CD1c-positive myeloid dendritic cell (primary cell): ENCODE results near the gene VTI1A.
A peak's percentile ranks its signal among the peaks of the same experiment; 100 is the strongest.

Source experiments
- DNase-seq: peaks from one replicate; pipeline ENCODE4 v3.0.0-alpha.2; 2016; ENCODE audit errors: extremely low spot score

Gene VTI1A

GRCh38 chr10:112834751-112835181 is 387.8 kb downstream of the VTI1A start:
- no peak for DNase-seq

DNA sequence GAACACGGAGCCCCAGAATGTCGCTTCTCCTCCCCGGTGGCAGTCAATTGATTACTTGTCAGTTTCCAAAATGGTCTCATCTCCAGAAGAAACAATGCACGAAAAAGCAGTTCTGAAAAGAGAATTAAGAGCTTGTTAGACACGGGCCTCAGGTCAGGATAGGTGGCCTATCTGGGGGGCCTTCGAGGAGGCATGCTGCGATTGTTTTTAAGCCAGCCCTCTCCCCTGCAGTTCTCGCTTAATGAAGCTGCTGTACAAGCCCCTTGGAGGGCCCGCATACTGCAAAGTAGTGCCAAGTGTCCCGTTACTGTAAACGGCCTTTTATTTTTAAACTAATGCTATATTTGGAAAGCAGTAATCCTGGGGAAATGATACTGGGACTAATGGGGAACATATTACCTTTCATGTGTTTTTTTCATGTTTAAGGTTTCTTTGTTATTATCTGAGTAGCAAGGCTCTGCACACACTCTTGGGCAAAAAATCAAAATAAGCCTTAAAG is 388.3 kb downstream of the VTI1A start:
- no peak for DNase-seq

GRCh38 chr10:112835944-112836451 is 389.0 kb downstream of the VTI1A start:
- DNase-seq, result peak; percentile 59

GRCh38 chr10:112838784-112839481 is 391.9 kb downstream of the VTI1A start:
- DNase-seq, result no peak

- DNase-seq, result no peak
Observed at GRCh38 chr10:112839928-112840654, 393.1 kb downstream of the VTI1A start.

- no peak for DNase-seq
Observed at GRCh38 chr10:112841549-112841948, 394.5 kb downstream of the VTI1A start.

DNA sequence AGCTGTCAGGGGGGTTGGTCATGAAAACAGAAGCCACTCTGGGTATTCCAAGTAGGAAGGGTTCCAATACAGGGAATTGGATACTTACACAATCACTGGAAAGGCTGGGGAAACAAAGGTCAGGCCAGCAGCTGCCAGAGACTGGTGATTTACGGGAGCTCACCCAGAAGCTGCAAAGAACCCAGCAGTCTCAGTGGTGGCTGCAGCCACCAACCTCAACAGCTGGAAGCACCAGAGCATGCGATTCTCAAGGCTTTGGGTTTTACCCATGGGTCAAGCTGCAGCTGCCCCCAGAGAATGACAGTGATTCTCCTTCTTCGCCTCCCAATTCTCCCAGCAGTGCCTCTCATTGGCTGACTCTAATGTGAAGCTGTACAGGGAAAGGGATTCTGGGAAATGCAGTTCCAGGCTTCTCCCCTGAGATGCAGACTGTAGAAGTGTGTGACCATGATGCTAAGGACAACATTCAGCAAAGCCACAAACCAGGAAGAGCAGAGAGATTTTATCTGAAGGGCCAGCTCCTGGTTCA is 395.9 kb downstream of the VTI1A start:
- no peak for DNase-seq

DNA sequence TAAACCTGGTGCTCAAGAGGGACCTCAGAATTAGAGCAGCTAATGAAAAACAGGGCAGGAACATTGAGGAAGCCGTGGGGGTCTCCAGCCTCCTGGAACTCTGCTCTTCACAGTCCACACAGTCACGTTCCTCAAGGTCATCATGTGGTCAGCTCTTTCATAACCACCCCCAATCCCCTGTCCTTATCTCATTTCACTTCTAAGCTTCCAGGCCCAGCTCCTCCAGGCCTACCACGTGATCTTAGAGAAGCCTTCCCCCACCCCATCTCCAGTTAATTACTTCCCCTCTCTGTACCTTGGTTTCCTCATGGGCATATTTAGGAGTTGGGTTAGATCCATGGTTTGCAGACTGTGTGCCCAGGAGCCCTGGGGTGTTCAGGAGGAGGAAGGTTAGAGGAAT is 396.6 kb downstream of the VTI1A start:
- DNase-seq, result peak; percentile 29

GRCh38 chr10:112844681-112845544 is 397.9 kb downstream of the VTI1A start:
- DNase-seq, result peak; percentile 17

GRCh38 chr10:112847778-112848177 is 400.8 kb downstream of the VTI1A start:
- no peak for DNase-seq

DNA sequence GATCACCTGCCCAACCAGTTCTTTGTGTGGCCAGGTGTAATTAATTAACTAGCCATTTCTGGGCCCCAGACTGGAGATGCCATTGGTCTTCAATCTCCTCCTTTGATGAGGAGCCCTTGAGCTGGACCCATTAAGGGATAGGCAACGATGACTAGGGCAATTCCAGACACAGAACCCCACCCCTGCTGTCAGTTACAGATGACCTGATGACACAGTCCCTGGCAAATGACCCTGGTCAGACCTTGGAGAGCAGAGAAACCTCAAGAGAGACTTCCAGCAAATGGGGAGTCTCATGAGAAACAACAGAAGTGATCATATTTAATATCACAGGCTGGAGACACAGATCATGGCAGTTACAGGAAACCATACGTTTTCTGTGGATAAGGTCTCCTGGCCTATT is 401.2 kb downstream of the VTI1A start:
- DNase-seq, result no peak

- DNase-seq, result no peak
Observed at GRCh38 chr10:112848868-112849430, 401.9 kb downstream of the VTI1A start.

DNA sequence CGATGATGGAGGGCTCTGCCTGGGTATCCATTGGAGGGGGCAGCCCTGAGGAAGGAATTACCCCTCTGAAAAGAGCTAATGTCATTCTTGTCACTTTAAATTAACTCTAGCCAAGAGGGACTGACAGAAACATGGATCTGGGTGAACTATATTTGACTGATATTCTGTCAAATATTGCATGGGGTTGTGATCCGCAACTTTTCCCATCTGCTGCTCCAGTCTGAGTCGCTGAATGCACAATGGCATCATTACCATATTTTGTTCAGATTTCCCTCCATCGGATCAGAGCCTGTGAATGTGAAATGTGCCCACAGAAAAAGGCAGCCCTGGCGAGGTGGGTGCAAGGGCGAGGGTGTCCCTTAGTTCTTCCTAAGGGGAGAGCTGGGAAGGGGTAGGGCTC is 402.5 kb downstream of the VTI1A start:
- DNase-seq, result no peak

- no peak for DNase-seq
Observed at GRCh38 chr10:112851181-112851580, 404.2 kb downstream of the VTI1A start.

DNA sequence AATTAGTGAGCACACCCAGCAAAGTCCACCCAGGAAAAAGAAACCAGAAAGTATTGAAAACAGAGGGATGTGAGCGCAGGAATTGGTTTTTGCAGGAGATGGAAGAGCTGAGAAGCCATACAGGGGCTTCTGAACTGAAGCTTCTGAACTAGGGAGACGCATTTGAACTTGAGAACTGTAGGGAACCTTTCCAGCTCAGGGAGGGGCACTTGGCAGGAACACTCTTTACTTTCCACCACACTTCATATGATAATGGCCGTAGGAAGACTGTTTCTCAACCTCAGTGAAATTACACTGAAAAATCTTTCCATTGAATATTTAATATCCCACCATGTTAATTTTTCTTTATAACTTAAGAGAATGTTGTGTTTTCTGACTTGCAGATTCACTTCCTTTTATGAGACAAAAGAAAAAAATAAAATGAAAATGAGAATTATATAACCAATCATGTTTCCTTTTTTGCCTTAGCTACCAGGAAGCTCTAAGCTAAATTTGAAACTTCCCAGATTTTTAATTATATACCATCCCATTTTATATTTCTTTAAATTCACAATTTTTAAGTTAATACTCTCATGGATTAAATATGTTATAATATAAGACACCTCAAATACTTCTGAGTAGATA is 404.7 kb downstream of the VTI1A start:
- peak; percentile 34 for DNase-seq

DNA sequence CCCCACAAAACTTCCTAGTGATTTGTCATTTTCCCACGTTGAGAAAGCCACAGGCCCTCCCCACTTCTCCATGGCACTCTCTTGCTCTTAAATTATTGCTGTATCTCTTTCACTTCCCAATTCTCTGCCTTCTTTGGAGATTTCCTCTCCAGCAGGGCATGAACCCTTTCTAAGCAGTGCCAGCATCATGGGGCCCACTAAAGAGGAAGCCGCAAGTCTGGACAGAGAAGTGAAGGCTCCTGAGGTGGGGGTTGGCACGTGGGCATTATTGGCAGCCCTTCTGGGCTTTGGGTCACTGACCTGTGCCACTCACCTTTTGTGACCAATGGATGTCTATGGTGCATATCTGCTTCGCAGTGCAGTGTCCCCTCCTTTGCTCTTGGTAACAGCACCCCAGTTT is 405.3 kb downstream of the VTI1A start:
- DNase-seq, result peak; percentile 93

- DNase-seq, result no peak
Observed at GRCh38 chr10:112855134-112855533, 408.1 kb downstream of the VTI1A start.

DNA sequence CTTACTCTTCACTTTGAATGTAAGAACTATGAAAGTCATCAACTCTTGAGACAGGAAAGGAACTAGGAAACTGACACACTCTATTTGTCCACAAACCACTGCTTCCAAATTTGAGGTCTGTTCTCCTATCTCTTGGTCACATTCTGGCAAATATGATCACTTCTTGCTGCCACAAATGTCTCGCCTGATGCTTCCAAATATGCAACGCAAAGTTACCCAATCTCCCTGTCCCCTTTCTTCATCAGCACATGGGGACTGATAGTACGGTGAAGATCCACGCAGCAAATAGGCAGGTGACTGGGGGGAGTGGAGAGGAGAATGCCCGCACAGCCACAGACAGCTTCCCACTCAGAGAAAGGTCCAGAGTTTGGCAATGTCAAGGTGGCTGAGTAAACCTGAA is 410.5 kb downstream of the VTI1A start:
- no peak for DNase-seq

DNA sequence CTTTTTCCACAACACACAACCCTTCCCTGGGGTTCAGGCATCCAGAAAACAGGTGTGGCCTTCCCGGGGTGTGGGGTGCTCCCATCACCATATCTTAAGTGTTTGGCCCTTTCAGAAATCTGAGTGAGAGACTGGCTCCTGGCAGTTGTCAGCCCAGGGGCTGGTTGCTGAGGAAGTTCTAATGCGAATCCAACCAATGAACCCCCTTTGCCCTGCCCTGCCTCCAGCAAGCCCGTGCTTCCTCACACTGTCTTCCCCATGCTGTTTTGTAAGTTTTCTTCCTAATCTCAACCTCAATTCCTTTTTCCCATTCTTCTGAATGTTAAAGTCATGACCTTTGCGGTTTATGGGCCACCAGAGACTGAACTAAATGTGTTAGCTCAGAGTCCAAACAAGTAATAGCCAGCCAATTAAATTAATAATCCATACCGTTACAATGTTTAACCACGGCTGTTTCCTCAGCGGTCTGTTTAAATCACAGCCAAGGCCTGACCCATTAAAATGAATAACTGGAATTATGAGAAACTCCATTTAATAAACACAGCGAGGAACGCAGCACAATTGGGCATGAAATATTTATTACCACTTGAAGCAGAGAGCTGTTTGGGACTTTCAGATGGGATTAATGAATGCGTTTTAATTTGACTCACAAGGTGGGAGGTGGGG is 412.1 kb downstream of the VTI1A start:
- DNase-seq, result no peak

DNA sequence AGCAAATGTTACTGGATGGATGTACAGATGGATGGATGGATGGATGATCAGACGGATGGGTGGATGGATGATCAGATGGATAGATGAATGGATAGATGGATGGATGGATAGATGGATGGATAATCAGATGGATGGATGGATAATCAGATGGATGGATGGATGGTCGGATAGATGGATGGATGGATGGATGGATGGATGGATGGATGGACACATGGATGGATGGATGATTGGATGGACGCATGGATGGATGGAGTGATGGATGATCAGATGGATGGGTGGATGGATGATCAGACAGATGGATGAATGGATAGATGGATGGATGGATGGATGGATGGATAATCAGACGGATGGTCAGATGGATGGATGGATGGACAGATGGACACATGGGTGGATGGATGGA is 412.8 kb downstream of the VTI1A start:
- DNase-seq, result no peak
